DND-41 (cell line): ENCODE results near the gene GPR152.

Experiments used
- EZH2 ChIP-seq: IDR thresholded peaks from 3 replicates; pipeline ENCODE4 v1.6.1; 2012; ENCODE audit warnings: borderline replicate concordance, low read depth, mild to moderate bottlenecking, moderate library complexity, low read length, inconsistent platforms; ENCODE audit not compliant: severe bottlenecking
- TF ChIP-seq, protein P1 (sequence below): IDR thresholded peaks from 2 replicates; pipeline ENCODE4 v1.5.1; 2012; ENCODE audit warnings: borderline replicate concordance, low read length, moderate library complexity, mild to moderate bottlenecking; ENCODE audit not compliant: poor library complexity, severe bottlenecking; ENCODE audit errors: extremely low read depth

DNA sequence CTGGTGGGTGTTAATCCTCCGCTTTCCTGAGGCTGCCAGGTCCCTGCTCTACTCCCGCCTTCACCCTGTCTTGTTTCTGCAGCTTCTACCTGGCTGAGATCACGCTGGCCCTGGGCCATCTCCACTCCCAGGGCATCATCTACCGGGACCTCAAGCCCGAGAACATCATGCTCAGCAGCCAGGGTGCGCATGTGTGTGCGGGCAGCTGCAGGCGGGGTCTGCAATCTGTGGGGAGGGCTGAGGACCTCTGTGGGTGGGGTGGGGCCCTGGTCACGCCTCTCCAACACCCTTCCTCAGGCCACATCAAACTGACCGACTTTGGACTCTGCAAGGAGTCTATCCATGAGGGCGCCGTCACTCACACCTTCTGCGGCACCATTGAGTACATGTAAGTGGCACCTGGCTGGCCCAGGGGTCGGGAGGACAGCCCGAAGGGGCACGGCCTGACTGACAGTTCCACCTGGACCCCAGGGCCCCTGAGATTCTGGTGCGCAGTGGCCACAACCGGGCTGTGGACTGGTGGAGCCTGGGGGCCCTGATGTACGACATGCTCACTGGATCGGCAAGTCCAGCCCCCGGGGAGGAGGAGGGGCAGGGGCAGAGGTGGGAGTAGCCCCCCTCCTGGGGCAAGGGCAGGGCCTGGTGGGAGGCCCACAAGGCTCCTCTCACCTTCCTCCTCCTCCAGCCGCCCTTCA, 19.7 kb downstream of the GPR152 start:
- TF ChIP-seq, protein P1, sequence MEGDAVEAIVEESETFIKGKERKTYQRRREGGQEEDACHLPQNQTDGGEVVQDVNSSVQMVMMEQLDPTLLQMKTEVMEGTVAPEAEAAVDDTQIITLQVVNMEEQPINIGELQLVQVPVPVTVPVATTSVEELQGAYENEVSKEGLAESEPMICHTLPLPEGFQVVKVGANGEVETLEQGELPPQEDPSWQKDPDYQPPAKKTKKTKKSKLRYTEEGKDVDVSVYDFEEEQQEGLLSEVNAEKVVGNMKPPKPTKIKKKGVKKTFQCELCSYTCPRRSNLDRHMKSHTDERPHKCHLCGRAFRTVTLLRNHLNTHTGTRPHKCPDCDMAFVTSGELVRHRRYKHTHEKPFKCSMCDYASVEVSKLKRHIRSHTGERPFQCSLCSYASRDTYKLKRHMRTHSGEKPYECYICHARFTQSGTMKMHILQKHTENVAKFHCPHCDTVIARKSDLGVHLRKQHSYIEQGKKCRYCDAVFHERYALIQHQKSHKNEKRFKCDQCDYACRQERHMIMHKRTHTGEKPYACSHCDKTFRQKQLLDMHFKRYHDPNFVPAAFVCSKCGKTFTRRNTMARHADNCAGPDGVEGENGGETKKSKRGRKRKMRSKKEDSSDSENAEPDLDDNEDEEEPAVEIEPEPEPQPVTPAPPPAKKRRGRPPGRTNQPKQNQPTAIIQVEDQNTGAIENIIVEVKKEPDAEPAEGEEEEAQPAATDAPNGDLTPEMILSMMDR, result no peak
- no peak for TF ChIP-seq EZH2
